Body of pancreas (tissue), 4 donors: Measurements from ENCODE around the gene WWOX.

Experiments
- POLR2A ChIP-seq, 3 donors: fragments of 450-650 bp; IDR thresholded peaks; one replicate each; pipeline ENCODE4 v1.6.1; 2016; ENCODE audit warnings: antibody characterized with exemption in 3 of 3, mild to moderate bottlenecking in 2 of 3
- TF ChIP-seq, protein P1 (sequence below), 7 experiments: fragments of 450-650 bp in 4 of 7; fragments of 200-600 bp in 3 of 7; sonication (generic) in 3 of 7; IDR thresholded peaks; one replicate each; pipeline ENCODE4 v1.5.1; 2016 to 2019; ENCODE audit warnings: antibody characterized with exemption in 7 of 7

DNA sequence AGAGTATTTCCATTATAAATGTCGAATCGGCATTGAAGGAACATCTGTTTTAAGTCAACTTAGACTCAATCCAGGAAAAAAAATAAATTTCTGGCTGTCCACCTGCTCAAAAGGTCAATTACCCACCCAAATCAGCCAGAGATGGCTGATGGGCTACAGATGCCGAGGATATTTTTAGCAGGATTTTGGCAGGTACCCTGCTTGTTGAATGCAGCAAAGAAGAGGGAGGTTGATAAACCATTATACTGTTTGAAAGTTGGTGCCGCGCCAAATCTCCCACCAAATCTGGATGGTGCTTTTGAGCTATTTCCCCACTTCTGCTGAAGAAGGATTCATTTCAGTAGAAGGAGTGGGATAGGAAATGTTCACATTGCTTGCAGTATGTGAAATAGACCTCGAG, 963.4 kb downstream of the WWOX start:
- TF ChIP-seq, protein P1, sequence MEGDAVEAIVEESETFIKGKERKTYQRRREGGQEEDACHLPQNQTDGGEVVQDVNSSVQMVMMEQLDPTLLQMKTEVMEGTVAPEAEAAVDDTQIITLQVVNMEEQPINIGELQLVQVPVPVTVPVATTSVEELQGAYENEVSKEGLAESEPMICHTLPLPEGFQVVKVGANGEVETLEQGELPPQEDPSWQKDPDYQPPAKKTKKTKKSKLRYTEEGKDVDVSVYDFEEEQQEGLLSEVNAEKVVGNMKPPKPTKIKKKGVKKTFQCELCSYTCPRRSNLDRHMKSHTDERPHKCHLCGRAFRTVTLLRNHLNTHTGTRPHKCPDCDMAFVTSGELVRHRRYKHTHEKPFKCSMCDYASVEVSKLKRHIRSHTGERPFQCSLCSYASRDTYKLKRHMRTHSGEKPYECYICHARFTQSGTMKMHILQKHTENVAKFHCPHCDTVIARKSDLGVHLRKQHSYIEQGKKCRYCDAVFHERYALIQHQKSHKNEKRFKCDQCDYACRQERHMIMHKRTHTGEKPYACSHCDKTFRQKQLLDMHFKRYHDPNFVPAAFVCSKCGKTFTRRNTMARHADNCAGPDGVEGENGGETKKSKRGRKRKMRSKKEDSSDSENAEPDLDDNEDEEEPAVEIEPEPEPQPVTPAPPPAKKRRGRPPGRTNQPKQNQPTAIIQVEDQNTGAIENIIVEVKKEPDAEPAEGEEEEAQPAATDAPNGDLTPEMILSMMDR (IDR thresholded peaks at IDR 0.05) = no peak
- no peak for TF ChIP-seq POLR2A (IDR thresholded peaks at IDR 0.05)
